AG04450 (cell line): ENCODE results near the gene COG3. TPM values are rescaled to one million over a fixed set of nuclear protein-coding genes. Genes with fewer than 3 reads are reported as not detected.

Experiments used
- CTCF ChIA-PET: fragments of 300-600, 350-600 bp; formaldehyde crosslinking; extraction: SDS; loops from one replicate; lab custom pipeline; 2022; ENCODE audit warnings: antibody characterized with exemption, inconsistent platforms; lab: Charles Lee
- POLR2A ChIA-PET: fragments of 350-600 bp; formaldehyde crosslinking; extraction: SDS; loops from one replicate; lab custom pipeline; 2021; ENCODE audit warnings: antibody characterized with exemption, inconsistent platforms; lab: Yijun Ruan, JAX
- DNase-seq: peaks from one replicate; pipeline ENCODE4 v3.0.0-alpha.2; 2011; ENCODE audit warnings: low read depth, low spot score
- H3K27ac ChIP-seq: one replicate; pipeline ENCODE4 v1.5.1; 2012; ENCODE audit warnings: low read depth, low read length, control low read depth
- H3K27me3 ChIP-seq: one replicate; pipeline ENCODE4 v1.6.0; 2012; ENCODE audit warnings: low read length; ENCODE audit not compliant: control insufficient read depth, insufficient read depth
- H3K4me3 ChIP-seq: 2 replicates; pipeline ENCODE4 v1.5.1; 2011; ENCODE audit warnings: mild to moderate bottlenecking, low read depth, low read length, control low read depth
- H3K9me3 ChIP-seq: 2 replicates; pipeline ENCODE4 v1.5.1; 2012; ENCODE audit warnings: low read length; ENCODE audit not compliant: control insufficient read depth, insufficient read depth
- CTCF ChIP-seq: IDR thresholded peaks from 2 replicates; pipeline ENCODE4 v1.5.1; 2011; ENCODE audit warnings: low read depth, low read length, control low read depth, inconsistent platforms
- polyA plus RNA-seq: library from polyadenylated mRNA; depleted of rRNA; stranded (reverse); fragments of >200 nt; gene quantifications from 2 replicates; pipeline ENCODE4 v1.2.3, GENCODE V29; 2011

Gene COG3
- polyA plus RNA-seq, 1 experiment, result 36.3 TPM

GRCh38 chr13:45503658-45504057 is 38.9 kb downstream of the COG3 start:
- POLR2A ChIA-PET, result no interaction called here
- DNase-seq, result no peak
- Histone ChIP-seq H3K27me3 (no peaks in the 10 kb centered on the region), H3K4me3 (no peak overlapping the region), H3K27ac (no peak overlapping the region), H3K9me3 (no peaks in the 10 kb centered on the region)
- CTCF ChIA-PET, result interaction anchor here (3.5 kb wide), 1 partner anchor 9 kb away, joined by 25 read pairs; no protein-coding TSS in a partner anchor
- no peak for TF ChIP-seq CTCF

- no peak for TF ChIP-seq CTCF
- ChIA-PET CTCF (interaction anchor here (0.8 kb wide), 2 partner anchors 16 kb away, joined by 3 to 4 read pairs; no protein-coding TSS in a partner anchor), POLR2A (no interaction called here)
- Histone ChIP-seq H3K4me3 (no peak overlapping the region), H3K9me3 (no peaks in the 10 kb centered on the region), H3K27ac (no peak overlapping the region), H3K27me3 (no peaks in the 10 kb centered on the region)
- no peak for DNase-seq
Observed at GRCh38 chr13:45506811-45507210, 42.1 kb downstream of the COG3 start.

- Histone ChIP-seq H3K27me3 (no peaks in the 10 kb centered on the region), H3K9me3 (no peaks in the 10 kb centered on the region), H3K27ac (no peak overlapping the region), H3K4me3 (no peak overlapping the region)
- POLR2A ChIA-PET, result no interaction called here
- no peak for DNase-seq
- no peak for TF ChIP-seq CTCF
- CTCF ChIA-PET, result interaction anchor here (1.4 kb wide), 1 partner anchor 76 kb away, joined by 3 read pairs; no protein-coding TSS in a partner anchor
Observed at GRCh38 chr13:45508776-45509175, 44.0 kb downstream of the COG3 start.

GRCh38 chr13:45510672-45511071 is 45.9 kb downstream of the COG3 start:
- H3K9me3 ChIP-seq, result no peaks in the 10 kb centered on the region
- no peak for DNase-seq
- POLR2A ChIA-PET, result no interaction called here
- H3K27me3 ChIP-seq, result no peaks in the 10 kb centered on the region
- CTCF ChIA-PET, result interaction anchor here (0.9 kb wide), 1 partner anchor 11 kb away, joined by 3 read pairs; no protein-coding TSS in a partner anchor
- H3K27ac ChIP-seq, result no peak overlapping the region
- TF ChIP-seq CTCF, result no peak
- H3K4me3 ChIP-seq, result no peak overlapping the region

- Histone ChIP-seq H3K9me3 (no peaks in the 10 kb centered on the region), H3K4me3 (no peak overlapping the region), H3K27me3 (no peaks in the 10 kb centered on the region), H3K27ac (no peak overlapping the region)
- DNase-seq, result peak; percentile 50
- TF ChIP-seq CTCF, result peak; percentile 81
- ChIA-PET CTCF (interaction anchor here (0.6 to 2.6 kb wide), 23 partner anchors 9 to 649 kb away, joined by 3 to 25 read pairs (median 4); no protein-coding TSS in a partner anchor), POLR2A (no interaction called here)
Observed at GRCh38 chr13:45511310-45512097, 46.8 kb downstream of the COG3 start.
